ENCODE data around the gene DHH.
"Not testable (repeated sequence)": the region's sequence is repeated elsewhere in the genome, so short reads cannot be mapped to it uniquely, and the experiment has no call there.

Gene DHH

GRCh38 chr12:49094160-49094974, at the start of gene DHH:
TSS of gene DHH (minus strand) at chr12:49094801. CDS start at chr12:49094512, 289 bp downstream.
- DNase-seq = peak; percentile 60

DNA sequence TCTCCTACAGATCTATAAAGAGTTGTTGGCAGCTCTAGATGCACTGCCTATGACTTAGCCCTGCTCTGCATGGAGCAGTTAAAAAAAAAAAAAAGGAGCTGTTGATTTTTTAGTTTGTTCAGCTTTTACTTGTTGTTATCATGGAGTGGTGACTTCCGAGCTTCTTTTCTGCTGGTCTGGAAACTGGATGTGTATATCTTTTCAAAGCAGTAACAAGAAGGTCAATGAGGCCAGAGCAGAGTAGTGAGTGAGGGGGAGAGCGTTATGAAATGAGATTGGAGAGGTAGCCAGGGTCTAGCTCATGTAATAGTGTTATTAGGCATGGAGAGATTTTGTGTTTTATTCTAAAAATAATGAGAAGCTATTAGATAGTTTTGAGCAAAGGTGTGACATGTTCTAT, 49.8 kb upstream of the DHH start:
- no peak for DNase-seq

DNA sequence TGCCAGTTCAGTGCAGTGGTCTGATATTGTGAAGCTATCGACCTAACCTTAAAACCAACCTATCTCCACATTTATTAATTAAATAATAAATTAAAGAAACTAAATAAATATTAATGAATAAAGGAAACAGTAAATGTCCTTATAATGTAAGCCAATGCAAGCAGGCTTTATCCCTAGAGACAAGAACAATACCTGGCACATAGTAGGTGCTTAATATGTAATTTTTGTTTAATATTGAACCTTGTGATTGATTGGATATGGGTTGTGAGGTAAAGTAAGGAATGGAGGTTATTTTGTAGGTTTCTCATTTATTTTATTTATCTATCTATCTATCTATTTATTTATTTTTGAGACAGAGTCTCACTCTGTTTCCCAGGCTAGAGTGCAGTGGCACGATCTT, 44.4 kb upstream of the DHH start:
- DNase-seq = no peak

GRCh38 chr12:49138587-49138986, 44.0 kb upstream of the DHH start:
- peak; percentile 67 for DNase-seq

DNA sequence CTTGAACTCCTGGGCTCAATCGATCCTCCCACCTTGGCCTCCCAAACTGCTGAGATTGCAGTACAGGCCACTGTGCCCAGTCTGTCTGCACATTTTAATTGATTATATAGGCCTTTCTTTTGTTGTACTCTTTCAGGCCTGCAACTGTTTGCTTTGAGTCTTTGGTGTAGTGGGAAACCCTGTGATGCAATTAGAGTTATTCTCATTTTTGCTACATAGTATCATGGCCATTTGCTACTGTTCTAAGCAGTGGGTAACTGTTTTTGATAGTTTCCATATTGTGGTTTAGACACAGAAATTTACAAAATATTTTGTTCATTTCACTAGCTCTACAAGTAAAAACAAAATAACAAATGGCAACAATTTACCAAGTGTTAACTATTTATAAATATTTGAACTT, 42.9 kb upstream of the DHH start:
- no peak for DNase-seq

- DNase-seq = not testable (repeated sequence)
Measured at GRCh38 chr12:49136997-49137396, 42.4 kb upstream of the DHH start.

GRCh38 chr12:49133590-49133989, 39.0 kb upstream of the DHH start:
- DNase-seq = no peak

DNA sequence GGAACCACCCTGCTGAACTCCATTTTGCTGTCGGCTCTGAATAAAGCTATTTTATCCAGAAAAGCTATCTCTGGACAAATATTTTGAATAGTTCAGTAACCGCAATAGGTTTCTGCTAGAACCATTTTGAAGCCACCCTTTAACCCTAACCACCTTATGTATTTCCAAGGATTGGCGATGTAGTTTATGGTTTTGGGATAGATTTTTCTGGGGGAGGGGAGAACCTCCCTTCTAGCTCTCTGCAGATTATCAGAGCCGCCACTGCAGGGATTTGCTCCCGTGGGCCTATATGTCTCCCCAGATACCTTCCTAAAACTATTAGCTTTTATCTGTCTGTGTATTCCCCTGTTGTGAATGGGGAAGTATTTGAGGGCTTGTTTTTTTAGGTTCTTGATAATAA, 38.4 kb upstream of the DHH start:
- peak; percentile 77 for DNase-seq

GRCh38 chr12:49131894-49132461, 37.4 kb upstream of the DHH start:
- peak; percentile 75 for DNase-seq

DNA sequence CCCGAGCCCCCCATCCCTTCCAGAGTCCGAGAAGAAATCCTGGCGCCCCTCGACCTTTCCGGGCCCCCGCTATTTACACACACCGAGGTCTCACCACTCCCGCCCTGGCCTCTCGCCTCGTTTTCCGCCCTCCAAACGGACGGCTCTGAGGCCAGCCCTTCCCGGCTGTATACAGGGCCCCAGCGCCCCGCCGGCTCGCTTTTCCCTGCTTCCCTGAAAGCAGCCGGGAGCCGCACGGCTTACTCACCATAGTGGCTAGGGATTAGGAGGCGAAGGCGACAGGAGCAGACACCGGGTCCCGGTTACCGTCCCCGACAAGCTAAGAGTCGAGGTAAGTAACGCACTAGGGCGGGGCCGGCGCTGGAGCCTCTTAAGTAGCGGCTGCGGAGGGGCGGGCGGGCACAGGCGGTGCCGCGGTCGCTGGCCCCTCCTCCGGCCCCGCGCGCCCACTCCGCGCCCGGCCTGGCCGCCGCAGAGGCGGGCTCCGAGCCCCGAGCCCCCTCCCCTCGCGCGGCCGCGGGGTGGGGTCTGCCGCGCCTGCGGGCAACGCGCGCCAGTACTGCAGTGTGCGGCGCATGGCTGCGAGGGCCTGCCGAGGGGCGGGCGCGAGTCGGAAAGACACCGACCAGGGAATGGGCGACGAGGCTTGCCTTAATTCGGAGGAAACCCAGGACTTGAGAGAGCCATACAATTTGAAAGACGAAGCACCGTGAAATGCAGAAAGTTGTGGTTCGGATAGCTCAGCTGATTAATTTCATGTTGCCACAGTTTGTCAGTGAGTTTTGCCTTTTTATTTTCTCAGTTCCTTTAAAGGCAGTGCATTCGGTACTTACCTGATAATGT, 36.7 kb upstream of the DHH start, which contains the start of gene TUBA1B:
TSS of gene TUBA1B (minus strand) at position 345 of the 843 bp plus-strand sequence. CDS start at position 250, 95 bp downstream.
- peak; percentile 83 for DNase-seq

- peak; percentile 84 for DNase-seq
Measured at GRCh38 chr12:49130151-49131050, 35.8 kb upstream of the DHH start.

DNA sequence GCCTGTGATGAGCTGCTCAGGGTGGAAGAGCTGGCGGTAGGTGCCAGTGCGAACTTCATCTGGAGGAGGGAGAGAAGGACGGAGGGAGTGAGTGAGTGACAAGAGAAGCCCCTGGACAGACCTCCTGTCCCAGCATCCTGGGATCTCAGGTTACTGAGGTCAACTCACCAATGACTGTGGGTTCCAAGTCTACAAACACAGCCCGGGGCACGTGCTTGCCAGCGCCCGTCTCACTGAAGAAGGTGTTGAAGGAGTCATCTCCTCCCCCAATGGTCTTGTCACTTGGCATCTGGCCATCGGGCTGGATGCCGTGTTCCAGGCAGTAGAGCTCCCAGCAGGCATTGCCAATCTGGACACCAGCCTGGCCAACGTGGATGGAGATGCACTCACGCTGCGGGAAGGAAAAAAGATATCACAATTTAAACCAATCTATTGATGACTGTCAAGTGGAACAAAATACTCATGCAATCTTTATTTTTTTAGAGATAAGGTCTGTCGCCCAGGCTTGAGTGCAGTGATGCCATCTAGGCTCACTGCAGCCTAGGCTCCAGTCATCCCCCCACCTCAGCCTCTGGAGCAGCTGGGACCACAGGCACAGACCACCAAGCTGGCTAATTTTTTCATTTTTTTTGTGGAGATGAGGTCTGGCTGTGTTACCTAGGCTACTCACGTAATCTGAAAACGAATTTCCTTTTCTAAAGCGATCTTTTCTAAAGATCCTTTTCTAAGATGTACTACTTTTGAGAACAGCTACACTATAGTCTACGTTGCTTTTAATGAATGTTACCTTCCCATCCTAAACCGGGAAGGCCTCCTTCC, 34.9 kb upstream of the DHH start:
- DNase-seq = no peak

GRCh38 chr12:49127971-49128370, 33.4 kb upstream of the DHH start:
- DNase-seq = not testable (repeated sequence)

- DNase-seq = no peak
Measured at GRCh38 chr12:49126852-49127763, 32.5 kb upstream of the DHH start.

DNA sequence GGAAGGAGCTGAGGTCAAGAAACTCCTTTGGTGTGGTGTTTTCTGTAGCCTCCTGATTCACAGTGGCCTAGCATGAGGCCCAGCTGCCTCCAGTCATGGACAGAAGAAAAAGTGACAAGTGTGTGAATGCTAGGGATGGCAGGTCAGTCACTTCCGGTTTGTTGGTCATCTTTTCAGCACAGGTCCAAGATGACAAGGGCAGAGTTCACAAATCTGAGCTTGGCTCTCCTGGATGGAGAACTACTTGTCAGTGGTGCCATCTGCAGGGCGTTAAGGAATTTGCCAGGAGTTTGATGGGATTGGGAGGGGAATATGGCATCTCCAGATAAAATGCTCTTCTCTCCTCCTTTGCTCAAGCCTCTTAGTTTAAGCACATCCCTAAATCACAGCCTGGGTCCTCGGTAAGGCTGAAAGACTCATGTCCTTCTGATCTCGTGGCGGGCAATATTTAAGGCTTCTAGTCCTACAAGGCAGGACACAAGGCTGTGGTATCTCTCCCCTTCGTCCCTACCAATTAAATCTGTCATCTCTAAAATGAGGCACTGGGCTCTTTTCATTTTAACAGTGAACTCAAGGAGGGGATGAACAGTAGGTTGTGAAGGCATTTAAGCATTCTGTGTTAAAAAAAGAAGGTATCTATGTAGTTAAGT, 26.6 kb upstream of the DHH start:
- peak; percentile 36 for DNase-seq

- no peak for DNase-seq
Measured at GRCh38 chr12:49111206-49111605, 16.6 kb upstream of the DHH start.

GRCh38 chr12:49110464-49111155, 16.0 kb upstream of the DHH start, which contains the start of gene LMBR1L:
TSS of gene LMBR1L (minus strand) at chr12:49110847. CDS start at chr12:49110555, 292 bp downstream.
- peak; percentile 97 for DNase-seq

DNA sequence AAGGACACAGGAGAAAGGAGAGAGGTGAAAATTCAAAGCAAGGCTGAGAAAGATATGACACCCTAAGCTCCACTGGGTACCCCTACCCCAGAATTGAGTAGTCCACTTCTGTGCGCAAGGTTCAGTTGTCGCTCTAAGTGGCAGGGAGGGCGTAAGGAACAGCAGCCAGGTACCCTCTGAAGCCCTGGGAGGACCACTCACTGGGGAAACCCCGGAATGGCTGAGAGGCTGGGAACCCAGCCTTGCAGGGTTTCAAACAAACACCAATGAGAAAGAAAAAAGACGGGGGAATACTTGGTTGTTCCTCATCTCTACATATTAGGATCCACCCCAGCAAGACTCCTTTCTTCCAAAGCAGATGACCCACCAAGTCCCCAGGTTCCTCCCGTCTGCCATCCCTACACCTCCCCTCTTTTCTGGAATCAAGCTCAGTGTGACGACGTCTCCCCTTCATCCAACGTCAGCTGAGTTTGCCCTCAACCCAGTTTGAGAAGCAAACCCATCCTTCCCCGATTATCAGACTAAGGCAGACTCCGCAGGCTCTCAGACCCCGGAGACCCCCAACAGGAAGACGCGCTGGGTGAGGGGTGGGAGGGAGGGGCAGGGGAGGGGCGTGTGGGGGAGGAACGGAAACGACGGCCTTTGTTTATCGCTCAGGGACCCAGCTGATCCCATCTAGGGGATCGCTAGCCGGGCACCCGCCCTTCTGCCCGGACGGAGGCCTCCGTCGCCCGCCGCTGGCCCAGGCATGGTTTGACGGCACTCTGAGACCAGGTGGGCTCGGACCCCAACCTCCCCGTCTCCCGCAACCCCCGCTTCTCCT, 15.3 kb upstream of the DHH start:
- DNase-seq = peak; percentile 43
